Activated naive CD4-positive, alpha-beta T cell treated with anti-CD3 and anti-CD28 coated beads, Interleukin-2, amount 50 U/mL, for 72 hours (primary cell): ENCODE measurements around the gene MRPL37. TPM values are rescaled to one million over a fixed set of nuclear protein-coding genes. Genes with fewer than 3 reads are reported as not detected.
"Not testable (repeated sequence)": the region's sequence is repeated elsewhere in the genome, so short reads cannot be mapped to it uniquely, and the experiment has no call there.

Experiments used
- ATAC-seq, 2 donors: fragments of 150-1000 bp; cut with Tn5 transposase; 2 replicates each; pipeline ENCODE4 v1.10.0; 2021; ENCODE audit warnings: mild to moderate bottlenecking in 2 of 2, moderate library complexity in 2 of 2
- DNase-seq, 2 donors: peaks; one replicate each; pipeline ENCODE4 v3.0.0; 2021 to 2022; ENCODE audit warnings: low spot score in 2 of 2
- H3K27ac Mint-ChIP-seq, 2 donors: one replicate each; pipeline ENCODE4 v1.8.0; 2022; ENCODE audit warnings: mild to moderate bottlenecking in 2 of 2, mixed read lengths in 2 of 2
- H3K36me3 Mint-ChIP-seq, 2 donors: one replicate each; pipeline ENCODE4 v1.8.0; 2022; ENCODE audit warnings: mixed read lengths in 2 of 2
- H3K9me3 Mint-ChIP-seq, 2 donors: one replicate each; pipeline ENCODE4 v1.8.0; 2022; ENCODE audit warnings: mixed read lengths in 2 of 2
- total RNA-seq, 2 donors: library from RNA; stranded (reverse); gene quantifications; one replicate each; pipeline ENCODE4 v1.2.3, GENCODE V29; 2022

Gene MRPL37
- total RNA-seq, 2 donors from 2014 or later: 169 to 186 TPM

GRCh38 chr1:54199151-54199764 is 709 bp upstream of the MRPL37 start:
- peak in 1 of 2 donors; percentile 10 for DNase-seq
- peaks cover 8 to 18% of the 10 kb centered on the region in 2 donors for H3K36me3 Mint-ChIP-seq
- ATAC-seq: peak in 1 of 2 donors; percentile 1

GRCh38 chr1:54200519-54200997 is 591 bp downstream of the MRPL37 start:
- ATAC-seq (peak in 1 of 2 donors; percentile 13), DNase-seq (no peak)
- Mint-ChIP-seq H3K27ac (peak overlapping the region; percentile 89 to 96), H3K9me3 (no peaks in the 10 kb centered on the region), H3K36me3 (peaks cover 16 to 18% of the 10 kb centered on the region in 2 donors)

More at GRCh38 chr1:54199151-54199764, 709 bp upstream of the MRPL37 start:
- peak overlapping the region; percentile 15 to 89 for H3K27ac Mint-ChIP-seq
- H3K9me3 Mint-ChIP-seq: no peaks in the 10 kb centered on the region

- no peak for DNase-seq
- no peaks in the 10 kb centered on the region for H3K9me3 Mint-ChIP-seq
- H3K36me3 Mint-ChIP-seq: peaks cover 27% of the 10 kb centered on the region in 2 donors
- H3K27ac Mint-ChIP-seq: no peak overlapping the region
- no peak for ATAC-seq
Measured at GRCh38 chr1:54204199-54204598, 4.2 kb downstream of the MRPL37 start.

GRCh38 chr1:54207287-54207686 is 7.3 kb downstream of the MRPL37 start:
- H3K36me3 Mint-ChIP-seq: peaks cover 28% of the 10 kb centered on the region in 2 donors
- H3K27ac Mint-ChIP-seq: peak overlapping the region; percentile 25 to 90
- no peaks in the 10 kb centered on the region for H3K9me3 Mint-ChIP-seq
- DNase-seq (no peak), ATAC-seq (no peak)

- not testable (repeated sequence) for DNase-seq, H3K9me3 Mint-ChIP-seq
- H3K36me3 Mint-ChIP-seq: peaks cover 23 to 28% of the 10 kb centered on the region in 2 donors
- H3K27ac Mint-ChIP-seq: peak overlapping the region in 1 of 2 donors; percentile 32
- peak; percentile 31 to 38 for ATAC-seq
Measured at GRCh38 chr1:54207896-54208295, 7.9 kb downstream of the MRPL37 start.

- no peaks in the 10 kb centered on the region for H3K9me3 Mint-ChIP-seq
- no peak for DNase-seq
- peak overlapping the region in 1 of 2 donors; percentile 16 for H3K27ac Mint-ChIP-seq
- H3K36me3 Mint-ChIP-seq: peaks cover 19 to 24% of the 10 kb centered on the region in 2 donors
- ATAC-seq: no peak
Measured at GRCh38 chr1:54212872-54213271, 12.9 kb downstream of the MRPL37 start.

- DNase-seq (no peak), ATAC-seq (no peak)
- Mint-ChIP-seq H3K36me3 (peaks cover 14 to 19% of the 10 kb centered on the region in 2 donors), H3K9me3 (no peaks in the 10 kb centered on the region), H3K27ac (no peak overlapping the region)
Measured at GRCh38 chr1:54215523-54215922, 15.6 kb downstream of the MRPL37 start.

GRCh38 chr1:54218883-54219687 is 19.1 kb downstream of the MRPL37 start:
- Mint-ChIP-seq H3K27ac (peak overlapping the region; percentile 64 to 89), H3K9me3 (no peaks in the 10 kb centered on the region), H3K36me3 (peaks cover 6 to 7% of the 10 kb centered on the region in 2 donors)
- ATAC-seq (no peak), DNase-seq (no peak)

GRCh38 chr1:54219688-54220003 is 19.7 kb downstream of the MRPL37 start:
- H3K36me3 Mint-ChIP-seq: peaks cover 6 to 7% of the 10 kb centered on the region in 2 donors
- ATAC-seq (no peak), DNase-seq (no peak)
- H3K27ac Mint-ChIP-seq: peak overlapping the region; percentile 64 to 89
- no peaks in the 10 kb centered on the region for H3K9me3 Mint-ChIP-seq

- DNase-seq: no peak
- Mint-ChIP-seq H3K27ac (peak overlapping the region; percentile 64 to 88), H3K9me3 (no peaks in the 10 kb centered on the region), H3K36me3 (peaks cover 6 to 7% of the 10 kb centered on the region in 2 donors)
- ATAC-seq: no peak
Measured at GRCh38 chr1:54220004-54220811, 20.2 kb downstream of the MRPL37 start.

- DNase-seq (no peak), ATAC-seq (peak in 1 of 2 donors; percentile 6)
- Mint-ChIP-seq H3K27ac (peak overlapping the region; percentile 65 to 79), H3K9me3 (no peaks in the 10 kb centered on the region), H3K36me3 (peaks cover 6% of the 10 kb centered on the region in 2 donors)
Measured at GRCh38 chr1:54221113-54221834, 21.3 kb downstream of the MRPL37 start.

GRCh38 chr1:54221867-54222484 is 22.0 kb downstream of the MRPL37 start:
- ATAC-seq: peak; percentile 8 to 14
- Mint-ChIP-seq H3K27ac (peak overlapping the region; percentile 33 to 65), H3K9me3 (no peaks in the 10 kb centered on the region), H3K36me3 (peaks cover 0 to 6% of the 10 kb centered on the region in 2 donors)
- DNase-seq: no peak

GRCh38 chr1:54222711-54223110 is 22.7 kb downstream of the MRPL37 start:
- ATAC-seq (no peak), DNase-seq (no peak)
- peaks cover 0 to under 1% of the 10 kb centered on the region in 2 donors for H3K36me3 Mint-ChIP-seq
- H3K9me3 Mint-ChIP-seq: no peaks in the 10 kb centered on the region
- H3K27ac Mint-ChIP-seq: peak overlapping the region in 1 of 2 donors; percentile 58

GRCh38 chr1:54223441-54224202 is 23.7 kb downstream of the MRPL37 start:
- H3K27ac Mint-ChIP-seq: peak overlapping the region; percentile 48 to 70

GRCh38 chr1:54224233-54224632 is 24.3 kb downstream of the MRPL37 start:
- no peak for DNase-seq
- Mint-ChIP-seq H3K36me3 (no peaks in the 10 kb centered on the region), H3K27ac (peak overlapping the region; percentile 48 to 70), H3K9me3 (no peaks in the 10 kb centered on the region)
- ATAC-seq: no peak

More at GRCh38 chr1:54223441-54224202, 23.7 kb downstream of the MRPL37 start:
- no peak for DNase-seq
- Mint-ChIP-seq H3K36me3 (no peaks in the 10 kb centered on the region), H3K9me3 (no peaks in the 10 kb centered on the region)
- ATAC-seq: no peak
